Measurements from ENCODE around the gene SLX9. TPM values are rescaled to one million over a fixed set of nuclear protein-coding genes. Genes with fewer than 3 reads are reported as not detected.

Gene SLX9
- polyA plus RNA-seq, 1 donor (not counting 4 experiments of a cell fraction or from before 2014, with no cell fraction given): 21.8 TPM

GRCh38 chr21:44940116-44940631 is 345 bp downstream of the SLX9 start:
- Histone ChIP-seq H3K4me3 (ENCODE audit: control insufficient read depth in 2 of 3, extremely low read depth in 1 of 3, insufficient read depth in 2 of 3, low read depth in 1 of 3, low read length in 3 of 3) (peak overlapping the region; percentile 84 to 96 (median 94)), H3K36me3 (ENCODE audit: control insufficient read depth in 2 of 2, extremely low read depth in 1 of 2, insufficient read depth in 2 of 2, low read length in 2 of 2) (peaks cover 14 to 15% of the 10 kb centered on the region in 2 experiments), H3K9ac (ENCODE audit: control insufficient read depth, extremely low read depth, insufficient read depth, low read length) (peak overlapping the region; percentile 83), H3K9me1 (ENCODE audit: control insufficient read depth, extremely low read depth, insufficient read depth, low read length) (no peaks in the 10 kb centered on the region), H3K9me3 (ENCODE audit: control insufficient read depth, low read depth, low read length) (no peaks in the 10 kb centered on the region), H4K20me1 (ENCODE audit: control insufficient read depth, extremely low read depth, insufficient read depth, low read length) (peaks cover 7% of the 10 kb centered on the region), H3K27ac (ENCODE audit: control insufficient read depth, insufficient read depth, low read length) (peak overlapping the region; percentile 59), H2AFZ (ENCODE audit: control insufficient read depth, low read length) (peak overlapping the region; percentile 72), H3K79me2 (ENCODE audit: control insufficient read depth, insufficient read depth, low read length) (peaks cover 50% of the 10 kb centered on the region), H3K4me2 (ENCODE audit: control insufficient read depth, extremely low read depth, insufficient read depth, low read depth, low read length) (peak overlapping the region; percentile 84), H3K4me1 (ENCODE audit: control insufficient read depth, extremely low read depth, insufficient read depth, low read length) (peaks cover 19% of the 10 kb centered on the region), H3K27me3 (ENCODE audit: control insufficient read depth, extremely low read depth, insufficient read depth, low read length) (no peaks in the 10 kb centered on the region)
- no peak for DNase-seq (ENCODE audit: low read depth, low spot score)
- FAIRE-seq: no peak
- dilution Hi-C loops (cut with MboI; ENCODE audit: extremely low pct_ligation_motif_present, low sequenced_read_pairs): loop anchor here (10.0 kb wide), 1 partner anchor 195 kb away; no protein-coding TSS in a partner anchor
- no peak for TF ChIP-seq EZH2 (IDR thresholded peaks at IDR 0.05; ENCODE audit: low read length)
- TF ChIP-seq, protein P1, sequence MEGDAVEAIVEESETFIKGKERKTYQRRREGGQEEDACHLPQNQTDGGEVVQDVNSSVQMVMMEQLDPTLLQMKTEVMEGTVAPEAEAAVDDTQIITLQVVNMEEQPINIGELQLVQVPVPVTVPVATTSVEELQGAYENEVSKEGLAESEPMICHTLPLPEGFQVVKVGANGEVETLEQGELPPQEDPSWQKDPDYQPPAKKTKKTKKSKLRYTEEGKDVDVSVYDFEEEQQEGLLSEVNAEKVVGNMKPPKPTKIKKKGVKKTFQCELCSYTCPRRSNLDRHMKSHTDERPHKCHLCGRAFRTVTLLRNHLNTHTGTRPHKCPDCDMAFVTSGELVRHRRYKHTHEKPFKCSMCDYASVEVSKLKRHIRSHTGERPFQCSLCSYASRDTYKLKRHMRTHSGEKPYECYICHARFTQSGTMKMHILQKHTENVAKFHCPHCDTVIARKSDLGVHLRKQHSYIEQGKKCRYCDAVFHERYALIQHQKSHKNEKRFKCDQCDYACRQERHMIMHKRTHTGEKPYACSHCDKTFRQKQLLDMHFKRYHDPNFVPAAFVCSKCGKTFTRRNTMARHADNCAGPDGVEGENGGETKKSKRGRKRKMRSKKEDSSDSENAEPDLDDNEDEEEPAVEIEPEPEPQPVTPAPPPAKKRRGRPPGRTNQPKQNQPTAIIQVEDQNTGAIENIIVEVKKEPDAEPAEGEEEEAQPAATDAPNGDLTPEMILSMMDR (optimal IDR thresholded peaks at IDR 0.05 in 1 of 3, IDR thresholded peaks at IDR 0.05 in 1 of 3, conservative IDR thresholded peaks at IDR 0.05 in 1 of 3; ENCODE audit: extremely low read depth in 1 of 3, insufficient read depth in 2 of 3, low read length in 3 of 3): no peak

DNA sequence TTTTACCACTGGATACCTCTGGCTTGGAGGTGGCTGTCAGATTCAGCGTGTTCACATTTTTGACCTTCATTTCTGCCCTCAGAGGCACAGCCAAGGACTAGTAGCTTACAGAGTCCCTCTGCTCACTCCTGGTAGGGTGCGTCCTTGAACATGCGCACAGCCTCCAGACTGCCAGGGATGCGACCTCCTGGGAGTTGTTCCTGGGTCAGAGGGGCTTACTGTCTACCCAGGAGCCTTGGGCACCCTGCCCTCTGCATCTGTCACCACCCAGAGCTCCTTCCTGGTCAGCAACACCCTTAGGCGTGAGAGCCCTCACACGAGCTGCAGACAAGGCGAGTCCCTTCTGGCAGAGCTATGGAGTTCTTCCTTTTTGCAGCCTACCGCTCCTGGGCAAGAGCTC is 1.7 kb downstream of the SLX9 start:
- TF ChIP-seq, protein P1 (optimal IDR thresholded peaks at IDR 0.05 in 1 of 3, IDR thresholded peaks at IDR 0.05 in 1 of 3, conservative IDR thresholded peaks at IDR 0.05 in 1 of 3; ENCODE audit: extremely low read depth in 1 of 3, insufficient read depth in 2 of 3, low read length in 3 of 3): no peak
- no peak for TF ChIP-seq EZH2 (IDR thresholded peaks at IDR 0.05; ENCODE audit: low read length)
- Histone ChIP-seq H3K27ac (ENCODE audit: control insufficient read depth, insufficient read depth, low read length) (no peak overlapping the region), H3K4me3 (ENCODE audit: control insufficient read depth in 2 of 3, extremely low read depth in 1 of 3, insufficient read depth in 2 of 3, low read depth in 1 of 3, low read length in 3 of 3) (peak overlapping the region in 1 of 3 experiments; percentile 84), H3K9me1 (ENCODE audit: control insufficient read depth, extremely low read depth, insufficient read depth, low read length) (no peaks in the 10 kb centered on the region), H3K36me3 (ENCODE audit: control insufficient read depth in 2 of 2, extremely low read depth in 1 of 2, insufficient read depth in 2 of 2, low read length in 2 of 2) (peaks cover 15 to 17% of the 10 kb centered on the region in 2 experiments), H3K27me3 (ENCODE audit: control insufficient read depth, extremely low read depth, insufficient read depth, low read length) (no peaks in the 10 kb centered on the region), H2AFZ (ENCODE audit: control insufficient read depth, low read length) (no peak overlapping the region), H3K9ac (ENCODE audit: control insufficient read depth, extremely low read depth, insufficient read depth, low read length) (peak overlapping the region; percentile 83), H3K4me2 (ENCODE audit: control insufficient read depth, extremely low read depth, insufficient read depth, low read depth, low read length) (peak overlapping the region; percentile 84), H3K79me2 (ENCODE audit: control insufficient read depth, insufficient read depth, low read length) (peaks cover 61% of the 10 kb centered on the region), H3K9me3 (ENCODE audit: control insufficient read depth, low read depth, low read length) (no peaks in the 10 kb centered on the region), H4K20me1 (ENCODE audit: control insufficient read depth, extremely low read depth, insufficient read depth, low read length) (peaks cover 7% of the 10 kb centered on the region), H3K4me1 (ENCODE audit: control insufficient read depth, extremely low read depth, insufficient read depth, low read length) (peaks cover 19% of the 10 kb centered on the region)
- FAIRE-seq (no peak), DNase-seq (ENCODE audit: low read depth, low spot score) (no peak)
- dilution Hi-C loops (cut with MboI; ENCODE audit: extremely low pct_ligation_motif_present, low sequenced_read_pairs): loop anchor here (10.0 kb wide), 1 partner anchor 193 kb away; no protein-coding TSS in a partner anchor

Data from keratinocyte (primary cell).